IPS-NIHi7 (cell line): ENCODE data around the gene COPS8.

Source experiments
- DNase-seq: peaks from one replicate; pipeline ENCODE4 v3.0.0; 2012; ENCODE audit warnings: mixed read lengths; ENCODE audit errors: extremely low spot score

COPS8 gene

DNA sequence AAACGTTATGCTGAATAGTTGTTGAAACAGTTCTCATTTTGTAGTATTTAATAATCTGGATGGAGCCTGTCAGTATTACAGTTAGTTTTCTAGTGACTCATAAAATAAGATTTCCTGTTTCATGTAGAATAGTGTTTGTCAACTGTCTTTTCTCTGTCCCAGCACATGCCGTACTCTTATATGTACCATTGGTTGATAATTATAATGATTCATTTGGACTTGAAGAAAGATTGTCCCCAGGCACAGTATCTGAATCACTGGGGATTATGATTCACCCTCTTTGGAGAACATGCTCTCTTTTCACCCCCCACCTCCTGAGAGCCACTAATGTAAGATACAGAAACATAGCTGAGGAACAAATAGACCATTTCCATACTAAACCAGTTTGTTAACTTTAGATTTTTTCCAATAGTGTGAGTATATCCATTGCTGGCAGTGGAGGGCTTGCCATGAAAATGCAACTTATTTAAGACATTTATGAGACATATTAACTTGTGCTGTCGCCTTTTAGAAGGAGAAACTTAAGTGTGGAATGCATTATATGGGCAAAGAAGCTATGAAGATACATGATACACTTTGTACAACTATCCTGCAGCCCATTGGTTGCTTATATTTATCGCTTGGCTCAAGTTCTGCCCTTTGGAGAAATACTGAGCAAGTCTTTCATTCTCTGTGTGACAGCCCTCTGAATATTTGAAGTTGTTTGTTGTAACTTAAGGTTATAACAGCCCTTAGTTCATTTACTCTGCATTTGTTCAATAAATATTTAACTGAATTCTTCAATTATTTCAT, 12.4 kb downstream of the COPS8 start:
- DNase-seq: no peak

DNA sequence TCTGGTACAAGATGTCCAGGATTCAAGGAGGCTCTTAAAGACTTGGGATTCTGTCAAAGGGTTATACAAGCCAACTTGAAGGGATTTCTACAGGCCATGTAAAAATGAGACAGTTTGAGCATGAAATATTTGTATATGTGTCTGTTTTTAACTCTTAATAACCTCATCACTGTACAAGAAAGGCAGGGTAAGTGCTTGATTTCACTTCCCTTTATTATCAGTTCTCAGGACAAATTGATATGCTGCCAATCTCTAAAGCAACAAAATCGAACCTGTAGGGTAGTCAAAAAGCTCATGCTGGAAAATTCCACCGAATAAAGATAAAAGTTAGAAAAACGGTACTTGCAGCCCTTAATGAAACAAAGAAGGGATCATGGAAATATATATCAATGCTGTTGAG, 14.1 kb downstream of the COPS8 start:
- no peak for DNase-seq

DNA sequence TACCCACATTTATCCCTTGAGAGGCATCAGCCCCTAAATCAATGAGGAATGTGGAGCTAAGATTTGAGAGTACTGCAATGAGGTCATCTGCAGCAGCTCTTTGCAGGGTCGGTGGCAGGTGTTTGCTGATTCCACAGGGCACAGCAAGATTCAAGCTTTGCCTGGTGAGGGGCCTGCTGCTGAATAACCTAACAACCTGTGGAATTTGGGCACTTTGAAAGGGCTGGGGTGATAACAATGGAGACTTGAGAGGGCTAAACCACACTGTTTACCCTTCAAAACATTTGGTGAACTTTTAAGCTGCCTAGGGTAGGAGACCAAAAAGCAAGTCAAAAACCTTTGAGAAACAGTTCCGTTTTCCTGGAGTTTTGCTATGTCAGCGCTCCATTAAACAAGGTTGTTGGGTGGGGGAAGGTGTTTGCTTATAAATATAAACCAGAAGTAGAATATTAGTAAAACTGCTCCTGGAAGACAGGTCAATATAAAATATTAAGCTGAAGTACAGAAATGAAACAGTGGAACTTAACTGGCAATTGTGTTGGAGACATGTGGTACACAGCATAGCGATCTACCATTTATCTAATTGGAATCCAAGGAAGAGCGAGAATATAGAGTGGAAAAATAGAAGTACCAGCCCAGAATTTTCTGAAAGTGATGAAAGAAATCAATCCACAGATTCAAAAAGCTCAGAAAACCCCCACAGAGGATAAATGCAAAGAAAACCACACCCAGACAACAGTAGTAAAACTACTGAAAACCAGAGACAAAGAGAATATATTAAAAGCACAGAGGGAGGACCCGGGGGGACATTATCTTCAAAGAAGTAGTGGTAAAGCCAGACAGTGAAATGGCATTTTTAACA, 15.7 kb downstream of the COPS8 start:
- DNase-seq: peak; percentile 35

DNA sequence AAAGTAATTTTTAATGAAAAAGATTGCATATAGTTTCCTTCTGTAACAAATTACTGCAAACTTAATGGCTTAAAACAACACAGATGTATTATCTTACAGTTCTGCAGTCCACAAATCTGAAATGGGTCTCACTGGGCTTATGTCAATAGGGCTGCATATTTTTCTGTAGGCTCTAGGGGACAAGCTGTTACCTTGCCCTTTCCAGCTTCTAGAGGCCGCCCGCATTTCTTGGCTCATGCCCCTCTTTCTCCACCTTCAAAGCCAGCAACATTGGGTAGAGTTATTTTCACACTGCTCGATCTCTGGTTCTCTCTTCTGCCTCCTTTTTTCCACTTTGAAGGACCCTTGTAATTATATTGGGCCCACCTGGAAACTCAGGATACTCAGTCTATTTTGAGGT, 16.7 kb downstream of the COPS8 start:
- DNase-seq: no peak

DNA sequence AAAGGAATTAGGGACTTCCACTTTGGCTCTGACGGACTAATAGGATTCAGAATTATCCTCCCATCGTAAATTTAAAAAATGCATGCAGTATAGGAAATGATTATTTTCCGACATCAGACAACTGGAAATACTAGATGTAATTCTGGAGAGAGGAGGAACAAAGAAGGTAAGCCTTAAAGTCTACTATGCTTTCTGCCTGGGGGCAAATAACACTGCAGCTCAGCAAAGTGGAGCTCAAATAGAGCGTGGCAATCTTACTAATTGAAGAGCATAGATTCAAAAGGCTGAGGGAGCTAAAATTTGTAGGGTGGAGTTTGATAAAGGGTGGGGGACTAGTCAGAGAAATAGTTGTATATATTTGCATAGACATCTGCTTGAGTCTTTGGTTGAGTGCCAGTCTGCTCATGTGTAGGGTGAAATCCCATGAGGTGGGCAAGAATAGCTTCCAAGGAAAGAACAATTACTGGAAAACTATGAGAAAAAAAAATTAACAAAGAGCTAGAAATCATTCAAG, 23.8 kb downstream of the COPS8 start:
- no peak for DNase-seq

DNA sequence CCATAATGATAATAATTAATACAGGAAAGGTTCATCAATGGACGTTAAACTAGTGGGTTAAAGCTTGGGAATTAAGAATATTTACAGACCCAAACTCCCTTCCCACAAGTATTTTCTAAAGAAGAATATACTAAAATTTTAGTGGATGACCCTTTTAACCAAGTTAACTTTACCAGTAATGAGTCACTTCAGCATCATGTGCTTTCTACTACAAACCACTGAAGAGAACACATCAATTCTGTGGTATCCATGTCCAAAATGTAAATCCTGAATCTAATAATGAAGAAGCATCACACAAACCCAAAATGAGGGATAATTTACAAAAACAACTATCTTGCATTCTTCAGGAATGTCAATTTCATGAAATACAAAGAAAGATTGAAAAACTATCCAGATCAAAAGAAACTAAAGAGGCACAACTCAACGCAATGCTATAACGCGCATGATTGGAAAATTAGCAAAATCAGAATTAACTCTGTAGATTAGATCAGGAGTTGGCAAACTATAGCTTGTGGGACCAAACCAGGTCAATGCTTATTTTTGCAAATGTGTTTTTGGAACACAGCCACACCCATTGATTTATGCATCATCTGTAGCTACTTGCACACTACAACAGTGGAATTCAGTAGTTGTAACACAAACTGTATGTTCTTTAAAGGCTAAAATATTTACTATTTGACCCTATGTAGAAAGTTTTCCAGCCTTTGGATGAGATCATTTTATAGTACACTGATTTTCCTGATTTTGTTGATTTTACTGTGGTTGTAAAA, 27.5 kb downstream of the COPS8 start:
- no peak for DNase-seq

DNA sequence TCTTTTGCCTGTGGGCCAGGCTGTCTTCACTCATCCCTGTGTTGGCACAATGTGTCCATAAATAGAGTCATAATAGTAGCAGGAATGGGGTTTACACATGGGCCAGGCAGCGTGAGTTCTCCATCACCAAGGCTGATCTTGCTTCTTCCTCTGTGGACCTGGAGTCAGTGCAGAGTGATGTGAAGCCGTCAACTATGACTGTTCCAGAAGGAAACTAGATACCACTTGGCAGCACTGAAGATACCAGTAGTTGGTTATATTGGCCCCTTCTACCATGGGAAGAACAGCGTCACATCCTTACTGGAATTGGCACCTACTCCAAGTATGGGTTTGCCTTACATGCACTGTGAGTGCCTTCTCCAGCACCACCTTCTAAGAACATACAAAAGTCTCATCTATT, 30.2 kb downstream of the COPS8 start:
- DNase-seq: no peak

DNA sequence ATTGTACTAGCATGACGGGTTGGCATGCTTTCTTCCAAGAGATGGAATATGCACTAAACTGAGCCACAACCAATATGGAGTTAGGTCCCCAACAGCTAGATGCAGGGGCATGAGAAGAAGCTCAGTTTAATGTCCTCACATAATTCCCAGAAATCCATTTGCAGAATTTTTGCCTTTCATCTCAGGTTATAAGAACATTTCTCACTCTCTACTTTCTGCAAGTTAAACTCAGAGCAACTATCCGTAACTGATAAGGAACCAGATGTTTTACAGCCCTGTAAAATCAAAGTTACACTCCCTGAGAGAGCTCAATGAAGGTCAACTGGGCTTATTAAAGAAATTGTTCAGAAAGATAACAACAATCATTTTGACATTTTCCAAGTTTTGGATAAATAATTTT, 30.7 kb downstream of the COPS8 start:
- DNase-seq: no peak

DNA sequence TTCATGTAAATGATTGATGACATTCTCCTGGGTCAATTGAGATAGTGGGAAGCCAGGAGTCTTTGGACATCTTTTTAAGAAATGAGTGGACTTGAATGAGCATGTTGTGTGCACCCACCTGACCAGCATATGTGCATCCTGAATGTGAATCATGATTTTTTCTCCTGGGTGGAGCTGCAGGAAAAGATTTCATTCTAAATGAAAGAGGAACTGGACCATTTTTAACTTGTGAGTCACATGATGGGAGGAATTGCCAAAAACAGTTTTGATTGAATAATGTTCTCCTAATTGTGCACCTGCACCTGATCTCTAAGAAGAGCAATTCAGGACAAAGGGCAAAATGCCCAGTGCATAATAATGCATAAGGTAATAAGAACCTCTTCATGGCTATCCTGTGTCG, 32.3 kb downstream of the COPS8 start:
- no peak for DNase-seq

DNA sequence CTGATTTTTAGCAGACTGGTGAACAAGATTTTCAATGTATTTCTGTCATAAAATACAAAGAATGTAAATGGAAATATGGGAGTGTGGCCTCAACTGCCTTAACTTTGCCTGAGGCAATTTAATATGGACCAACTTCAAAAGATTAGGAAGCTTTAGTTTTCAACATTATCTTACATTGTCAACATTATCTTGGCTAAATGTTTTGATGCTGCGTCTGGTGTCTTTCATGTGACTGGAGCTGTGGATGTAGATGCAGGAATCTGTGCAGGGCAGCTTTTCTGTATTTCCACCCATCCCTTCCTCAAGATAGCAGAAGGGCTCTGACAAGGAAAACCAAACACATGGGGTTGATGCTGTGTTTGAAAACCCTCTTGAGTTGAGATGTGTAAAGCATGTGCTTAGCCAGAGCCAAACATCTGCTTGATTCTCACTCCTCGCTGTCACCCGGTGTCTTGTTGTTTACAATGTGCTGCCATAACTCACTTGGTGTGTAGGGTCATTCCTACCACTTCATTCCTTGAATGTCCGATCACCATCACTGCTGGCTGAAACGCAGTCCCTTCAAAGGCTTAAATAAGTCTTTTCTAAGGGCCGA, 33.0 kb downstream of the COPS8 start:
- no peak for DNase-seq

DNA sequence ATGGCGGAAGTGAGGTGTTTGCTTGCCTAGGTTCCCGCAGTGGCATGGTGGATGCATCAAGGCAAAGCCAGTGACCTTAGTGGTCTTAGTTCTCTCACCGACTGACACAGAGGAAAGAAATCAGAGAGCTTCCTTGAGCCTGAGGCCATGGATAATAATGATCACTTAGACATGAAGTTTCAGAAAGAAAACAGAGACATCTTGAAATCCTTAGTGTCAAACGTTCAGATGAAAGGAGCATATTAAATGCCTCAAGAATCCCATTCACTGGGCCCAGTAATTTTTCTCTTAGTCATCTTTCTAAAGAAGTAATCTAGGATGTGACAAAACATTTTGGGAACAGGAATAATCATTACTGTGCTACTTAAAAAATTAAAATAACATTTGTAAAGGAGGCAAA, 35.2 kb downstream of the COPS8 start:
- DNase-seq: no peak

DNA sequence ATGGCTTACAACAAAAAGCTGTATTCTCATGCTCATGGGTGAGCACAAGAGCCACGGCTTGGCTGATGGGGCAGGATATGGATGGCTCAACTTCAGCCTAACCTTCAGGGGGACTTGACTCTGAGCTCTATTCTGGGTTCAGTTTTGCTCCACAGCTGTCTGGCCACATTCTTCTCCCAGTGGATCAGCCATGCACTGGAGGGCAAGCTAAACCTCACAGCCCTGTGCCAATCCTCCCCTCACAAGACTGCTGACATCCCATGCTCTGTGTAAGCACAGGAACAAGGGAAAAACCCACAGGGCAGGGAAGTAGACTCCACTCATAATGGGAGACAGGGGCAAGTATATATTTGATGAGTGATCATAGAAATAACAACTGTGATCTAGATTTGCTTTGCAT, 35.6 kb downstream of the COPS8 start:
- DNase-seq: no peak

DNA sequence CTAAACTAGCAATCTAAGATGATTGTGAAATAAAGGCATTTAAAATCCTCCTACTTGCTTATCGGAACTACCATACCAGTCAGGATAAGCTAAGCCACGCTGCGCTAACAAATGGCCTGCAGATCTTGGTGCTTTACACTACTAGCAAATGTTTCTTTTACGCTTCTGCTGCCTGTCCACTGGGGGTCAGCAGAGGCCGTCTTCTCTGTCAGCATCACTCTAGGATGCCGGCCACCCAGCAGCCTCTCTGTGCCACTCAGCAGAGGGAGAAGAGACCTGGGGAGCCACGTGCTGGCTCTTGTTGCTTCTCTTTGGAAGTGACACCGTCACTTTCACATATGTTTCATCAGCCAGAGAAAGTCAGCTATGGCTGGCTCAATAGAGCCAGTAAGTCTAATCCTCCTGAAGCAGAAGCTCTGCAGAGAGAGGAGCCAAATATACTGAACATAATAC, 36.6 kb downstream of the COPS8 start:
- peak; percentile 78 for DNase-seq

DNA sequence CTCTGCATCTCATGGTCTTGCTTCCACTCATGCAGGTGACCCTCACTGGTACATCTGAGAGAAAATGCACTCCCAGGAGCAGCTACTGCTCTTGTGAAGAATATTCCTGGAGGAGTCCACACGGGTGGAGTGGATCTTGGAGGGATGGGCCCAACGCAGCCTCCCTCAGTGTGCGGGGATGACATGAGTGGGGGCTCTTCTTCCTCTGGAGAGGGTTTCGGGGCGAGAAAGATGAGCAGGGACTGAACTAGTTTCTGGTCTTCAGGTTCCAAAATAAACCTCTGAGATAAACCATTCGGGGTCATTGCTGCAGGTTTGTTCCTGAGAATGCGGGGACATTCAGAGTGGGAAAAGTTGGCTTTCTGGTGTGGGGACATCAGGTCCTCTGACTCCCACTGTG, 39.1 kb downstream of the COPS8 start:
- DNase-seq: no peak

DNA sequence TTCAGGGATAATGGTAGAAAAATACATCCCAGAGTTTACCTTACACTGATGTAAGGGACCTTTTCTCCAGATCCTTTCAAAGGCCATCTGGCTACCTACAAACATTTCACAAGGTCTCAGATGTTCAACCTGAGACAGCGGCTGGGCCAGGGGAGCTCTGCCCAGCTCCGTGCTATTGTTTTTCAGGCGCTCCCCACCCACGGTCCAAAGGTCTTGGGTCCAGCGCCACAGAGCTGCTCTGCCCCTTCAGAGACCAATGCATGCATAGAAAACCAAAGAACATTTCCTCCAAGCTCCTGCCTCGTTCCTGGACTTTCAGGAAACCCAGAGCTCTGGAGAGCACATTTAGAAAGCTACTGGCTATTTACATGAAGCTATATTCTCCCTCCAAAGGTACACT, 40.3 kb downstream of the COPS8 start:
- DNase-seq: no peak

DNA sequence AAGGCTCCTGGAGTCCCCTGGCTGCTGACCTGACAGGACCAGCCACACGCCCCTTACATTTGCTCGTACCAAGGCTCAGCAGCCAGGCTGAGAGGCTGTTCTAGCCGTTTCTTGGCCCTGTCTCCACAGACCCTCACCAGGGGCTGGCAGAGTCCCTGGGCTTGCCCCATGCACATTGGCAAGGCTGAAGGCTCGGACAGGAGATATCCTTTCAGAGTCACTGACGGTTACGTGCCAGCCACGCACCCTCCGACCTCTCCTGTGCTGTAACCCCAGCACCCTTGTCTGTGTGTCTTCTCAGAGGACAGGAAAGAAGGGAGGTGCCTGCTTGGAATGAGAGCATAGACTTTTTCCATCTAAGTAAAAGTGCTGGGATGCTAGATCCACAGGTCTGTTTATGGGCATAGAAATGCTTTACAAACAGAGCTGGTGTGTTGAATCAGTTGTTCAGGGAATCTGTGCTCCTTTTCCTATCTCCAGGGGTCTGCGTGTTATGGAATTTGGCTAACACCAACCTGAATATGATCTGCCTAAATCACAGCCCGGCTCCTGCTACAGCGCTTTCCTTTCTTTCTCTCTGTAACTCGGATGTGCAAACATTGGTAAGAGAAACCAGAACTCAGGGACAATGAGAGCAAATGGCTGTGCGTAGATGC, 41.0 kb downstream of the COPS8 start:
- no peak for DNase-seq

DNA sequence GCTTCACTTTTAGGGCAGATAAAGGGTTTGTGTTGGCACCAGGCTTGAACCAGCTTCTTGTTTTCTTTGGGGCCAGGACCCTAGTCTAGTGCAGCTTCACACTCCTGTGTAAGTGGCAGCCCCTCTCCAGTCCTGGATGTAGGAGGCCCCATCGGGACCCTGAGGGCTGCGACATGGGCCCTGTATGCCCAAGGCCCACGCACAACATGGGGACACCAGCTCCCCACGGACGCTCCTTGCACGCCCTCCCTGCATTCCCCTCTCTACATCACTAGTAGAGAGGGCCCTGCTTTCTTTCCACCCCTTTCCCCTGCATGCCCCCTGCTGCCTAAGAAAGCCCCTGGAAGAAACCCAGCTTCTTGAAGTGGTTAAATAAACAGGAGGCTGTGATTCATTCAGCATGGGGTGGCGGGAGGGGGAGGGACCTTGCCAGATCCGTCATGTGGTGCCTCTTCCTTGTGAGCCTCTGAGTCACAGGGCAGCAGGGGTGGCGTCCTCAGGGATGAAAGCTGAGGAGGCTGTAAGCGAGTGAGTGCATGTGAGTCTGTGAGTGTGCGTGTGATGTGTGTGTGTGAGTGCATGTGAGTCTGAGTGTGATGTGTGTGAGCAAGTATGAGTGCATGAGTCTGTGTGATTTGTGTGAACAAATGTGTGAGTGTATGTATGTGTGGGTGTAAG, 42.5 kb downstream of the COPS8 start:
- peak; percentile 77 for DNase-seq

DNA sequence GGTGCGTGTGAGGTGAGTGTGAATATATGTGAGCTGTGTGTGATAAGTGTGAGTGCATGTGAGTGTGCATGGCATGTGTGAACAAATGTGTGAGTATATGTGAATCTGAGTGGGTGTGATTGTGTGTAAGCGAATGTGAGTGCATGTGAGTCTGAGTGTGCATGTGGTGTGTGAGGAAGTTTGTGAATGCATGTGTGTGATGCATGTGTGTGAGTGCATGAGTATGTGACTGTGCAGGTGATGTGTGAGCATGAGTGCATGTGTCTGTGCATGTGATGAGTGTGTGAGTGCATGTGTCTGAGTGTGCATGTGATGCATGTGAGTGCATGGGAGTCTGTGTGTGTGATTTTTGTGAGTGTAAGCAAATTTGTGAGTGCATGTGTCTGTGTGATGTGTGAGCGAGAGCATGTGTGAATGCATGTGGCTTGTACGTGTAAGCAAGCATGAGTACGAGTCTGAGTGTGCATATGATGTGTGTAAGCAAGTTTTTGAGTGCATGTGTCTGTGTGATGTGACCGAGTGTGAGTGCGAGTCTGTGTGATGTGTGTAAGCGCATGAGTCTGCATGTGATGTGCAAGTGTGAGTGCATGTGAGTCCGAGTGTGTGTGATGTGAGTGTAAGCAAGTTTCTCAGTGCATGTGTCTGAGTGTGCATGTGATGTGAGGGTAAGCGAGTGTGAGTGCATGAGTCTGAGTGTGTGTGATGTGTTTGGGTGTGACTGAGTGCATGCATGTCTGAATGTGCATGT, 43.3 kb downstream of the COPS8 start:
- no peak for DNase-seq

DNA sequence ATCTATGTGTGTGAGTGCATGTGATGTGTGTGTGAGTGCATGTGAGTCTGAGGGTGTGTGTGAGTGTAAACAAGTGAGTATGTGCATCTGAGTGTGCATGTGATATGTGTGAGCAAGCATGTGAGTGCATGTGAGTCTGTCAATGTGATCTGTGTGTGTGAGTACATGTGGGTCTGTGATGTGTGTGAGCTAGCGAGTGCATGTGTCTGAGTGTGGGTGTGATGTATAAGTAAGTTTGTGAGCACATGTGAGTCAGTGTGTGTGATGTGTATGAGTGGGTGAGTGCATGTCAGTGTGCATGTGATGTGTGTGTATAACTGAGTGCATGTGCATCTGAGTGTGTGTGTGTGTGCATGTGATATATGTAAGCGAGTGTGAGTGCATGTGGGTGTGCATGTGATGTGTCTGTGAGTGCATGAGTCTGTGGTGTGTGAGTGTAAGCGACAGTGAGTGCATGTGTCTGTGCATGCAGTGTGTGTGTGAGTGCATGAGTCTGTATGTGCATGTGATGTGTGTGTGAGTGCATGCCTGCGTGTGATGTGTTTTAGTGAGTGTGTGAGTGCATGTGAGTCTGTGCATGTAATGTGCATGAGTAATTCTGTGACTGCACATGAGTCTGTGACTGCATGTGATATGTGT, 44.1 kb downstream of the COPS8 start:
- DNase-seq: no peak
